HG02571 (cell line): ENCODE measurements around the gene TMEM179.
"Not testable (repeated sequence)": the region's sequence is repeated elsewhere in the genome, so short reads cannot be mapped to it uniquely, and the experiment has no call there.

Experiments
- ATAC-seq: cut with Tn5 transposase; IDR thresholded peaks from one replicate; pipeline ENCODE4 v1.9.1; 2021; ENCODE audit warnings: mild to moderate bottlenecking, moderate library complexity; ENCODE audit not compliant: unreplicated experiment

TMEM179 gene

DNA sequence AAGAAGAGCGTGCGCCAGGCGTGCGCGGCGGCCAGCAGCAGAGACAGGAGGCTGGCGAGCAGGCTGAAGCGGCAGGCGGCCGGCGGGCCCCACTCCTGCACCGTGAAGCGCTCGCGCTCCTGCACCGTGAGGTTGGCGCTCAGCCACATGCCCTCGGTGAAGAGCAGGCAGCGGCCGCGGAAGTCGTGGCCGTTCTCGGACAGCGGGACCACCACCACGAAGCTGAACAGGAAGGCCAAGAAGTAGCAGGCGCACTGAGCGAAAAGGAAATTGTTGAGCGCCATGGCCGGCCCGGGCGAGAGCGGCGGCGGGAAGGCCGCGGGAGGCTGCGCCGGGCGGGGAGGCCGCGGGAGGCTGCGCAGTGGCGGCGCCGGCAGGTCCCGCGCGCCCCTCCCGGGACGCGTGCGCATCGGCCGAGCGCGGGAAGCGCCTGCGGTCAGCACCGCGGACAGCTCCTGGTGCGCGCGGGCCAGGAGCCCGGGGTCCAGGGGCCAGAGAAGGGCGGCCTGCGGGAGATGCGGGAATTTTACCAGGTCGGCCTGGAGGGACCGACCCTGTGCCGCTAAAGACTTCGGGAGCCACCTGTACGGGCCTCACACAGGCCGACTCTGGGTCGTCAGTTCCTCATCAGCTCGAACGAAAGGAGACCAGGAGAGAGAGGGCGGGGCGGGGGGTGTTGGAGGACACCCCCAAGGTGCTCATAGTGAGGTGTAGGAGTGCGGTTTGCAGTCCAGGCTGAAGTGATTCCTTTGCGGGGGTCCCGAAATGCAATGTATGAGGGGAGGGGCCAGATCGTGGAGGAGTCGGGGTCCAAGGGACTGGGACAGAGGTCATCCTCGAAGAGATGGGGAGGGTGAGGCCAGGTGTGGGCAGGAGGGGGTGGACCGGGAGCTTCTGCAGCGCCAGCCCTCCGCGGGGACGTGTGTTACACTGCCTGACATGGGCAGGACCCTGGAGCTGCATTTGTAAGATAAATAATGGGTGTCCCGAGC, at the start of gene TMEM179:
TMEM179 (minus strand) TSS at position 315 of the 992 bp plus-strand sequence; CDS start at position 284, 31 bp downstream.
- ATAC-seq: no peak

DNA sequence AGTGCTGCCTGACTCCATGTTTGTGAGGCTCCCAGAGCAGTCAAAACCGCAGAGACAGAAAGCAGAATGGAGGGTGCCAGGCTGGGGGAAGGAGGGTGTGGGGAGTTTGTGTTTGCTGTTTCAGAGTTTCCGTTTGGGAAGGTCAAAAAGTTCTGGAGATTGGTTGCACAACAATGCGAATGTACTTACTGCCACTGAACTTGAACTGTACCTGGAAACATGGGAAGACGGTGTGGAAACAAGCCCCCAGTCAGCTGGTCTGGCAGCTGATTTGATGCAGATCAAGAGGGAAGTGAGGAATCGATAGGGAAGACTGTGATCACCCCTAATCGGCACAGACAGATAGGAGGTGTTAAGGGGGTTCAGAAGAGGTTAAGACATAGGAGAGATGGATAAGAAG, 49.5 kb upstream of the TMEM179 start:
- no peak for ATAC-seq

- ATAC-seq: not testable (repeated sequence)
These were observed 48.8 kb upstream of the TMEM179 start for GRCh38 chr14:104653130-104653920.

DNA sequence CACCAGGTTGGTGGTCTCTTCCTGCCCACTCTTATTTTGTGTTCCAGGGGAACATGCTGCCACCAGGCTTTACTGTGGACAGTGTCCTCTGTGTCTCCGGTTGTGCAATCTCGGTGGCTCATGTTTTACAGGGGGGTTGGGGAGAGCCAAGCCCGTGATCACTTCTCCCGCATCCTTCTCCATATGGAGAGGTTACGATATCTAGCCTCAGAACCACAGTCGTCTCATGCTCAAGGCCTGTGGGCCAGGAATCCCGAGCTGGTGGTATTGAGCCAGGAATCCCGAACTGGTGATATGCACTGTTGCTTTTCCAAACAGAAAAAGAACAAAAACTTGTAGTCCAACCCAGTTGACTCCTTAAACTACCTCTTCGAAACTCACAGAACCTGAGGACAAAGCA, 47.8 kb upstream of the TMEM179 start:
- no peak for ATAC-seq

DNA sequence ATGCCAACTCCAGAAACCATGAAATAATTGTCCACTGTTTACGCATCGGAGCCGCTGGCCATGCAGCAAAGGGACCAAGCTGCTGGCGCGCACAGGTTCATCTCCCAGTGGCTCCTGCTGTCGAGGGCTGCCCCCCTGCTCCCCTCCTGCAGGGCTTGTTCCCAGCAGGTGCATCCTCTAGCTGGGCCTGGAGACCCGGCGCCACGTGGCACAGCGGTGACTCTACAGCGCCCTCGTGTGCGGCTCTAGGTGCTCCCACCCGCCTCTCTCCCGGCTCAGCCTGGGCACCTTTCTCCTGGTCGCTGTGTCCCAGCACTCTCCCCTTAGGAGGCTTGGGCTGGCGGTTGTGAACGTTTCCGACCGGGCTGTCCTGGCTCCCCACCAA, 47.3 kb upstream of the TMEM179 start:
- no peak for ATAC-seq

DNA sequence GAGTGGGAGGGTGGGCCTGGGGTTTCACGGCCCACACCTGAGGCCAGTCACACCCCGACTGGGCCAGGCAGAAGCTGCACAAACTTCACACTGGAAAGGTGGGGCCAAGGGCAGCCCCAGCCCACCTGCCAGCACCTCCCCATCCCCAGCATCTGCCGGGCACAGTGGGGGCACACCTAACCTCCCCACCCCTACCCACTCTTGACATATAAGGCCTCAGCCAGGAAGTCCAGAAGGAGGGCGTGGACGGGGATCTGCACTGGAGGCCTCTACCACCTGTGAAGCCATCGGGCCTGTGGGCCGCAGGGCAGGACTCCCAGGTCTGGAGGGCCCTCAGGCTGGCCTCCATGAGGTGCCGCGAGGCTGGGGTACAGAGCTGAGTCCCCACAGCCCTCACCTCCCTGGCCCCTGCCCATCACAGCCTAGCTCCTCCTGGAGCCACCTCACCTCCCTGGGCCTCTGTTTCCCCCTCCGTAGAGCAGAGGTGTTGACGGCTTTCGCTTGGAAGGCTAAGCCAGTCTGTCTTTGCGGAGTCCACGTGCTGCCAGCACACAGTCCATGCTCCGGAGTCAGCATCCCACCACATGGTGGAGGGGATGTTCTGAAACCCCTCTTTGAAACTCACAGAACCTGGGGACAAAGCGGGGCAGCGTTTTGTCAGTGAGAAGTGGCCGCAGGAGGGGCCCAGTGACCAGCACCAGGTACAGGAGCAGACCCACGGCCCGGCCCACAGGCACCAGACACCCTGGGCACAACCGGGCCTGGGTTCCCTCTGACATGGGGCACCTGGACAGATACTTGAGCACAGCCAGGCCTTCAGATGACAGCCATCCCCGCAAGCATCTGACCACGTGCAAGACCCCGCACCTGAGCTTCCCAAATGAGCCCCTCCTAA, 46.7 kb upstream of the TMEM179 start:
- no peak for ATAC-seq

- ATAC-seq: peak; percentile 63
These were observed 45.7 kb upstream of the TMEM179 start for GRCh38 chr14:104650057-104650980.

- ATAC-seq: no peak
These were observed 43.0 kb upstream of the TMEM179 start for GRCh38 chr14:104647467-104648043.

DNA sequence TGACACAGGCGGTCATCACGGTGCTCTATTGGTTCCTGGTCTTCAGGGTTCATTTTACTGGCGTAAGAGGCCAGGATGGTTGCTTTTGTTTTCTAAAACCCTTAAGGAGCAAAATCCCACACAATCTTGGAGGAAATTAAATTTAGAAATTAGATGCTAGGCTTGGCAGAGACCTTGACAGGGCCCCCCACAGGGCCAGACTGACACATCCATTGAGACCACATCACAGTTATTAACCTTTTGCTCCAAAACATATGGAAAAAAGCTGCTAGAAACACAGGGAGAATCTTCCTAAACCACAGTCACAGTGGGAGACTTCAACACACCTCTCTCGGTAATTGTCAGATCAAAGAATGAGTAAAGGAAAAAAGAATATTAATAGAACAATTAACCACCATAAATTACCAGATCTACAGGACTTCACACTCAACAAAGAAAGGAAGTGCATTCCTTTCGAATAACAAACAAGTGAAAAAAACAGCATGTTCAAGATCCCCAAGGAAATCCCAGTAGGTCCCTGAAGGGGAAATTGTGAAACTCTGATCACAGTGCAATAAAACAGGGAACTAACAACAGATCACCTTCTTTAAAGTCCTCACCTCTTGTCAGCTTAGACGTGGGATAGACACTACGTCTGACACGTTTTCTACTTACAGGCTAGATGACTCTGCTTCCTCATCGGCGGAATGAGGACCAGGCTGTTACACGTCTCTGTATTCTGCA, 40.2 kb upstream of the TMEM179 start:
- ATAC-seq: no peak

DNA sequence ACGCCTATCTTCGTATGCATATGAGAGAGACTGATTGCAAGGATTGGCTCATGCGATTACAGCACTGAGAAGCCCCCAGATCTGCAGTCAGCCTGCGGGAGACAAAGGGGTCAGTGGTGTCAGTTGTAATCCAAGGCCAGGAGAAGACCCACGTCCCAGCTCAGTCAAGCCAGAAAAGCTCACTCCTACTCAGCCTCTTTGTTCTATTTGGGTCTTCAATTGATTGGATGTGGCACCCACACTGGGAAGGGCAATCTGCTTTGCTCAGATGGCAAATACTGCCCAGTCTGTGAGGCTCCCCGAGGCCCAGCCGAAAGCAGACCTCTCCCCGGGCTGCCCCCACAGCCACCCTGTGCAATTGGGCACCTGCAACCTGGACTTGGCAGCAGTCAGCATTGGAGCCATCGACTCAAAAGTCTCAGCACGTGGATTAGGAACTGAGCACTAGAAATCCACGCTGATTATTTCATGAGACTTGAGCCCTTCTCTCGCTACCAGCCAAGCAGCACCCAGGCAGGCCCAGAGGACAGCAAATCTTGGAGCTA, 39.6 kb upstream of the TMEM179 start:
- ATAC-seq: no peak

GRCh38 chr14:104643306-104643705, 38.7 kb upstream of the TMEM179 start:
- no peak for ATAC-seq

DNA sequence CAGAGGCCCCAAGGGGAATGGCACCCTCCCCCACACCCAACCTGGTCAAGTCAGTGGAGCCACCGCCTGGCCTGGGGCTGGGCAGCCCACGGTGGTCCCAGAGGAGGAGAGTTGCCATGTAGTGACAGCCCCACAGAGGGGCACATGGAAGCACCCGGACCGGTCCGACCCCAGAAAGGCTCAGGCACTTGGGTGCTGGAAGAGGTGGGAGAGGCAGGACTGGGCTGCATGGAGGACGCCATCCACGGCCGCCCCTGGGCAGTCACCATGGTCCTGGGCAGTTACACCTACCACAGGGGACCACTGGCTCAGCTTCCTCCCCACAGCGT, 37.9 kb upstream of the TMEM179 start:
- no peak for ATAC-seq

GRCh38 chr14:104641753-104642539, 37.4 kb upstream of the TMEM179 start:
- no peak for ATAC-seq

DNA sequence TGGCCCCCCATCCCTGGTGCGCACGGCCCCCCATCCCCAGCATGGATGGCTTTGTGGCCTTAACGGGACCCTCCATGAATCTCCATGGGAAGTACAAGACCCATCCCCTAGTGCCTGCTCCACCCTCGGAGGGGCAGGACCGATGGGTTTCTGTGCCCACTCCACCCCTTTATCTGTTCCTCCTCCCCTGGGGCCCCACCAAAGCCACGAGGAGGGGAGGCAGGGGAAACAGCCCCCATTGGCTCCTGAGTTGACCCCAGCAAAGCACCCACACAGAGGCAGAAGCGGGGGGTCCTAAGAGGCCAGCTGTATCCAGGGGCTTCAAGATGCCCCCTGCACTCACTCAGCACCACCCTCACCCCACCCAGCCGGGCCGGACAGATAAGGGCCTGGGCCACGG, 36.1 kb upstream of the TMEM179 start:
- no peak for ATAC-seq

DNA sequence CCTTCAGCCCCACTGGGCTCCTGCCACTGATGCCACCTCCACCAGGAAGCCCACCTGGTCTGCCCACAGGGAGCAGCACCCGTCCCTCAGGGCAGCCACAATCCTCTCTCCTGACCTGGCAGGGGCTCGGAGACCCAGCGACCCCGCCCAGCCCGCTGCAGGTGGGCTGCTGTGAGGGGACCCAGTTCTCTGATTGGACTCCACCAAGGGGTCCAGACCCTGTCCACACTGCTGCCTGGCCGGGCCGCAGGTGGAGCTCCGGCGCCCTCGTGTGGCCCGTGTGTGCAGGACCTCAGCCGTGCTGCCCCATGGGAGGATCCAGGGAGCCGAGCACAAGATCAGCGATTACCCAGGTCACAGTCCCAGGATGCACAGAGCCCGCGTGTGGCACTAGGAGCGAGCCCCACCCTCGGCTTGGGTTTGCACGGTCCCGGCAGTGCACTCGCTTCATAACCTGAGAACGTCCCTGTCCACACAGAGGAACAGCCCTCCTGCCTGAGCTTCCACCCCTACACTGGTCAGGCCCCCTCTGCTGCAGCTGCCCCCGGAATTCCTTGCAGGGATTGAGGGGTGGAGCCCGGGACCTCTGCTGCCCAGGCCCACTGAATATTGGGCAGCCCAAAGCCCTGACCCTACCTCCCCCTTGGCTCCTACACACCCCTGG, 35.4 kb upstream of the TMEM179 start:
- no peak for ATAC-seq

- ATAC-seq: no peak
These were observed 34.9 kb upstream of the TMEM179 start for GRCh38 chr14:104639471-104639870.

GRCh38 chr14:104638927-104639450, 34.4 kb upstream of the TMEM179 start:
- ATAC-seq: no peak
